ENCODE results near the gene AGRP. TPM values are rescaled to one million over a fixed set of nuclear protein-coding genes. Genes with fewer than 3 reads are reported as not detected.
A peak's percentile ranks its signal among the peaks of the same experiment; 100 is the strongest.
"Not testable (repeated sequence)": the region's sequence is repeated elsewhere in the genome, so short reads cannot be mapped to it uniquely, and the experiment has no call there.

The AGRP gene
- polyA plus RNA-seq, 4 donors, result 0.34 TPM; not detected in 3

DNA sequence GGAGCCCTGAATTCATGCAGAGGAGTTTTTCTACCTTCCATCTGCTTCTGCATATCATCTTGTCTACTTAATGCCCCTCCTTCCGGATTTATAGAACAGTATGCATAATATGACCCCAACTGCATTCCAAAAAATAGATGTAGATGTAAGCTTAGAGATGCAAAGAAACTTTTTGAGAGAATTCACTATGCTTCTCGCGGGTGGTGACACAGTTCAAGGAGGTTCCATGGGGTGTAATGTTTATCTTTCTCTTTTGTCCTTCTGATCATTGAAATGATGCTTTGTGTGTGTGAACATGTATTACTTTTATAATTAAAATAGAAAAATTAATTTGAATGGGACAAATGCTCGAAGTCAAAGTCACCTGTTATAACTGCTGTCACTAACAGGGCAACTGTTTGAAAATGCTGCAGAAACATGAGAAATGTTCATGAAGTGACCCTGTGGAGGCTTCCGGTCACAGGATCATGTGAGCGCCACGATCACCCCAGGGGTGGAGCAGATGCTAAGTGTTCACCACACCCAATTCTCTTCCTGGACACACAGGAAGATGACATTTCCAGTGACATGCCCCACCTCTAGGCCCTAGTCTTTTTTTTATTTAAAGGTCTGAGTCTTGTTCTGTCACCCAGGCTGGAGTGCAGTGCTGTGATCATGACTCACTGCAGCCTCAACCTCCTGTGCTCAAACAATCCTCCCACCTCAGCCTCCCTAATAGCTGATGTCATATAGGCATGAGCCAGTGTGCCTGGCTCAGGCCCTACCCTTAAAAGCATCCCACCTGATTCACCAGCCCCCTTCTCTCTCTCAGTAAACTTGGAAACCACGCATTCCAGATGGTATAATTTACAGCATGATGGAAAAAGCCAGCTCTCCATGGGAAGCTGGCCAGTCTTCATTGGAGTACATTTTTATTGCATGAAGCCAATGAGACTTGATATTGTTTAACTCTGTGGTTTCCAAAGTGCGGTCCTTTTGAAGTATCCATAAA lies 21.0 kb upstream of the AGRP start:
- DNase-seq (ENCODE audit: low read depth in 4 of 4, low spot score in 3 of 4), result no peak

DNA sequence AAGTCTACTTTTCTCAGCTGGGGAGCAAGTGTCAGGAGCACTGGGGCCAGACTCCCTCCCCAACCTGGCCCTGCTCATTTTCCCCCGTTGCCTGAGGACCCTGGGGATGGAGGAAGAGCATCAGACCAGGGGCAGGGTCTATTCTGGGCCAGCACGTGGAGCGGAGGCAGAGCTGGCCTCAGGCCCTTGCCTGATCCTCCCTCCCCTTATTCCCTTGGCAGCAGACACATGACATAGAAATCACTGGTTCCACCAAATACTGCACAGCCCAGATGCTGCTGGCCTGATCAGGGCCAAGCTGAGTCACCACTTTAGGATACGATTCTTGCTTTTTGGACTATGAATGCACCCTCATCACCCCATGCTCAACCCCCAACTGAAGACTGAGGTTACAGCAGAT lies 15.8 kb upstream of the AGRP start:
- DNase-seq (ENCODE audit: low read depth in 4 of 4, low spot score in 3 of 4), result no peak

DNA sequence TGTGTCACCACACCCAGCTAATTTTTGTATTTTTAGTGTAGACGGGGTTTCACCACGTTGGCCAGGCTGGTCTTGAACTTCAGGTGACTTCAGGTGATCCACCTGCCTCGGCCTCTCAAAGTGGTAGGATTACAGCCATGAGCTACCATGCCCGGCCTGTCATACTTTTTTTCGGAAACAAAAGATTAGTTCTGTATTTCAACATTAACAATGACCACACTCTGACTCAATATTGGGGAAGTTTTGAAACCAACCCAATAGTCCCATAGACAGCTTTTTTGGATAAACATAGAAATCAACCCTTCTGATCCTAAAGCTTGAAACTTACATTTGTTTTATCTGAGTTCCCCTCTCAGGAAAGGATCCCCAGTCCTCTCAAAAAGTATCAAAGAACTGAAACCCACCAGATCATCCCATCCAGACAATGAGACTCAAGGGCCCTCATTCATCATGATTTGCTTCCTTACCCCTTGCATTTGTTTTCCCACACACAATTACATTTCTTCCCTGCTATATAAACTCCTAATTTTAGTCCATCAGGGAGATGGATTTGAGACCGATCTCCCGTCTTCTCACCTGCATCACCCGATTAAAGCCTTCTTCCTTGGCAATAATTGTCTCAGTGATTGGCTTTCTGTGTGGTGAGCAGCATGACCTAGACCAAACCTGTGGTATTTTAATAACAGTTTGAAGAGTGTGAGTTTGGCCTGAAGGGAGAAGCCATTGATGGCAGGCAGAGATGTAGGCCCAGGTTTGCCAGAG lies 7.2 kb upstream of the AGRP start:
- no peak for DNase-seq (ENCODE audit: low read depth in 4 of 4, low spot score in 3 of 4)

DNA sequence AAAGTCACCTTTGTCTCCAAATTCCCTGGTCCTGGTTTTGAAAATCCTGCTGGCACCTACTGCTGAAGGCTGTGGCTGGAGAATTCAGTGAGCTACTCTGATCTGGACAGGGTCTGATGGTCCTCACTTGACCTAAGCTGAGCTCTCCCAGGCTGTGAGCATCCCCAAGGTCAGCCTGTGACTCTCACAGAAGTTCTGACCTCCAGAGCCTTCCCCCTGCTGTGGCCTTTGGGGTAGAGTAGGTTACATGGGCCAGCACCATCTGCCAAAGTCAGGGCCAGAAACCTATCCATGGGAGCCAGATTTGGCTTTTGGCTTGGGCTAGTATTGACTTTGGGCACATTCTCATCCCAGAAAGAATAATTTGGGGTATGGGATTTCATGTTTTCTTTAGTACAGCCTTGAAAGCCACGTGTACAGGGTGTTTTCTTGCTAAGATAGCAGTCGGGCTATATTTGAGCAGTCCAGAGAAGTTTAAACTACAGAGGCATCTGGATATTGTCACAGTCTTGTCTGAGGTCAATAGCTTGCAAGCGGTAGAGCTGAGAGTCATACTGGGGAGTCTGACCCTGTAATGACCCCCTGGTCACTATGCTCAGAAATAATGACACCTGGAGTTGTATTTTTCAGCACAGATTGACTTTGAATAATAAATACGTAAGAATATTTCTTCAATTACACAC lies 6.2 kb upstream of the AGRP start:
- no peak for DNase-seq (ENCODE audit: low read depth in 4 of 4, low spot score in 3 of 4)

DNA sequence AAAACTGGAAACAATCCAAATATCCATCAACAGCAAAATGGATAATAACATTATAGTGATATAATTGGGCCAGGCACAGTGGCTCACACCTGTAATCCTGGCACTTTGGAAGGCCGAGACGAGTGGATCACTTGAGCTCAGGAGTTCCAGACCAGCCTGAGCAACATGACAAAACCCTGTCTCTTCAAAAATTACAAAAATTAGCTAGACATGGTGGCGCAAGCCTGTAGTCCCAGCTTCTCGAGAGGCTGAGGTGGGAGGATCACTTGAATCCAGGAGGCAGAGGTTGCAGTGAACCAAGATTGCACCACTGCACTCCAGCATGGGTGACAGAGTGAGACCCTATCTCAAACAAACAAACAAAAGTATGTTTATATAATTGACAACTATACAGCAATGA lies 4.2 kb upstream of the AGRP start:
- not testable (repeated sequence) for DNase-seq (ENCODE audit: low read depth in 4 of 4, low spot score in 3 of 4)

DNA sequence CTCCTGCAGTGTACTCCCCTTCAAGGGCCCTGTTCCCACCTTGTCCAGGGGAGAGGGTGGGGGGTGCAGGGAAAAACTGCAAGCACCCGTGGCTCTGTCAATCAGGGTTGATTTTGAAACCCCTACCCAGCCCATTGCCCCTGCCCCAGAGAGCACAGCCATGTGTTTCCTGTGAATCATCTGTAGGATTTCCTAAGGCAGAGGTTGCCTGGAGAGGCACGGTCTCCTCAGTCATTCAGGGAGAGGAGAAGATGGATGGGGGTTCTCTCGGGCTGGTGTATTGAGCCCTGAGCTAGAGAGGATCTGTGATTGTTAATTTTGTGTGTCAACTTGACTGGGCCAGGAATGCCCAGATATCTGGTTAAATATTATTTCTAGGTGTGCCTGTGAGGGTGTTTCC lies 3.5 kb upstream of the AGRP start:
- DNase-seq (ENCODE audit: low read depth in 4 of 4, low spot score in 3 of 4), result no peak

DNA sequence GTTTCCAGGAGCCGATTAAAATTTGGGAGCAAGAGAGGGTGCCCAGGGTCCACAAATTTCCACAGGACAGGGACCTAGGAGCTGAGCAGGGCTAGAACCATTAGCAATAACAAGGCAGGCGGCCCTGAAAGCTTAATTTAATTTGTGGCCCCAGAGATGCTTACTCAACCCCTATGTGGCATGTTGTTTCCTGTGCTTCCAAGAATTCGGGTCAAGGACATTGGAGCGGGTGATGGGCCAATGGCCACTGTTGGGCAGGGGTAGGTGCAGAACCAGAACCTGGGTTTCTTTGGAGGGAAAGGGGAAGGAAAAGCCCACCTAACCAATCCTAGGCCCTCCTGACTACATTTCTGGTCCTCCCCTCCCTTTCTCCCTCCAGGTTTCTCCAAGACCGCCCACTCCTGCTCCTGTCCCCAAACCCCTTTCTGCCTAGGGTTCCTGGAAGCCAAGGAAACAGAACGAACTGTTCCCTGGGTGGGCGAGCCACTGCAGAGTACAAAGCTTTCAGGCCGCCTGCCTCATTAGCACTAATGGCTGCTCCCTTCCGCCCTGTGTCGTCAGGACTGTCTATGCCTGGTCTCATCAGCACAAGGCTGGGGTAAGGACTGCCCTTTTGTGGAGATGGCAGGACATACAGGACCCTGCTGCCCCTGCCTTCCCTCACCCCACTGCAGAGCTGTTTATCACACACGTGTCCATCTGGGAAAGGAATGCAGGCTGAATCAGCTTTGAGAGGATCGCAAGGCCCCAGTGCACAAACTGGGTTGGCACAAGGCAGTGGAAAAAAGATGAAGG lies 581 bp upstream of the AGRP start:
- no peak for DNase-seq (ENCODE audit: low read depth in 4 of 4, low spot score in 3 of 4)

DNA sequence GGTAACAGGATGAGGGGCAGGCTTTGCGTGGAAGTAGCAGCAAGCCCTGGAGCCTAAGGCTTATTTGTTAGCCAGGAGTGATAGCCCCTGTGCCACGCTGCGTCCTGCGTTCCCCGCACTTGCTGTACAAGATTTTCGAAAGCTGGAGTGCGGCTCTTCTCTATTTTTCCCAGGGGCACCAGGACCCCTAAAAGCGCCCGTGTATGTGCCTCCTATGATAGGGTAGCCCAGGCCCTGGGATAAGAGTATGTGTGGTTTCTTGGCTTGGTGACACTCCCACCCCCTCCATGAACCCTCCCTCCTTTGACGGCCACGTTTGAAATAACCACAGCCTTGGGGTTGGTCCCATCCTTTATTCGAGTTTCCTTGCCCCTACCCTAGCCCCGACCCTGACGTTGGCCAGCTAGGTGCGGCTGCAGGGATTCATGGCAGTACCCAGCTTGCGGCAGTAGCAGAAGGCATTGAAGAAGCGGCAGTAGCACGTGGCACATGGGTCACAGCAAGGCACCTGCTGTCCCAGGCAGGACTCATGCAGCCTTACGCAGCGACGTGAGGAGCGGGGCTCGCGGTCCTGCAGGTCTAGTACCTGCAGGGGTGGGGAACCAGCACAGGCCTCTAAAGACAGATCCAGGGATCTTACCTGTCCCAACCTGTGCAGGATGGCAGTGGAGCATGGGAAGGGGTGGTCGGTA lies 968 bp downstream of the AGRP start:
- DNase-seq (ENCODE audit: low read depth in 4 of 4, low spot score in 3 of 4), result no peak

DNA sequence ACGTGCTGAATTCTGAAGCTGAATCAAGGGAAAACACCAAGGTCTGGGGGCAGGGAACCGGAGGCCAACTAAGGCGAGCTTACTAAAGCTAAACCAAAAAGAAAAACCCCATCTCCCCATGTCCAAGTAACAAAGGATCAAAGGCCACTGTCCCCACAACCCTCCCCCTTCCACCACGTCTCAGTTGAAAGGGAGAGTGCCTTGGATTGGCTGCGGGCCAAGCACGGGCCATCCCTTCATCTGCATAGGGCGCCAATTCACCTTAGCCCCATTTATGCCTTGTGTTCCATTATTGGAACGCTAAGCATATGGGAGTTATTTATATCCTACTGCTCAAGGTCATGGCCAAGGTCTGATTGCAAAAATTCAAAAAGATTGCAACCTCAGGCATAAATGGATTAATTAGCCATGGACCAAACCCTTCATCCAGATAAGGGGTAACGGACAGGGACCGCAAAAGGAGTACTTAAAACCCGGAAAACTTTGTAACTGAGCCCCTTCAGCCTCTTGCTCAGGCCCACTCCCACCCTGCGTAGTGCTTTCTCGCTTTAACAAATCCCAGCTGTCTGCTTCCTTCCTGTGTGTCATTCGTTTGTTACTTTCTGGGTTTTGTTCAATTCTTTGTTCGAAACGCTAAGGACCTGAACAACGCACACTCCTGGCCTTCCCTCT lies 1.6 kb downstream of the AGRP start:
- DNase-seq (ENCODE audit: low read depth in 4 of 4, low spot score in 3 of 4), result no peak

DNA sequence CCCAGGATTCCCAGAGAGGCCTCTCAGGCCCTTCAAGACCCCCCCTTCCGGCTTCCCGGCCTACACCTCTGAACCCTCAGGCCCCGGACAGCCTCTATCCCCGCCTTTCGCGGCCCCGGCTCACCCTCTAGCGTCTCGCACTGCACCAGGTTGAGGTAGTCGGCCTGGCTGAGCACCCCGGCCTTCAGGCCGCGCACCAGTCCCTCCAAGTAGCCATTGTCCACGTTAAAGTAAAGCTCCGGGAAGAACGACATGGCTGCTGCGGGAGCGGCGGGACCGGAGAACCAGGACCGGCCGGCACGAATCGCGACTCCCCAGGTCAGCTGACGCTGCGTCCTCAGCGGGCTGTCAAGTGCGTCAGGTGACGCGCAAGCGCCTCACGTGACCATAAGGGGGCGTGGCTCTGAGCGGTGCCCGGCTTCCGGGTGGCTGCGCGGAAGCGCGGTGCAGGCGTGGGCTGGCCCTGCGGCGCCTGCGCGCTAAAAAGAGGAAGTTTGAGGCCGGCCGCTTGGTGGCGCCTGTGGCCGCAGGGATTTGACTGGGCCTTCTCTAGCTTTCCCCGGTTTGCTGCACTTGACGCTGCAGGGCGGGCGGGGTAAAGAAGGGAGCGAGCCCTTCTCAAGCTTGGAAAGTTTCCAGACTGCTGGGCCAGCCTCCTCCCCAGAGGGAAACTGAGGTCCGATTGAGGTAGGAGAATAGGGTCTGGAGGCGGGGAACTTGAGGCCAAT lies 2.4 kb downstream of the AGRP start, which contains the start of gene ATP6V0D1:
TSS of gene ATP6V0D1 (minus strand) at position 325 of the 728 bp plus-strand sequence. CDS start at position 254, 71 bp downstream.
- DNase-seq (ENCODE audit: low read depth in 4 of 4, low spot score in 3 of 4), result peak; percentile 93 to 97 (median 96)

DNA sequence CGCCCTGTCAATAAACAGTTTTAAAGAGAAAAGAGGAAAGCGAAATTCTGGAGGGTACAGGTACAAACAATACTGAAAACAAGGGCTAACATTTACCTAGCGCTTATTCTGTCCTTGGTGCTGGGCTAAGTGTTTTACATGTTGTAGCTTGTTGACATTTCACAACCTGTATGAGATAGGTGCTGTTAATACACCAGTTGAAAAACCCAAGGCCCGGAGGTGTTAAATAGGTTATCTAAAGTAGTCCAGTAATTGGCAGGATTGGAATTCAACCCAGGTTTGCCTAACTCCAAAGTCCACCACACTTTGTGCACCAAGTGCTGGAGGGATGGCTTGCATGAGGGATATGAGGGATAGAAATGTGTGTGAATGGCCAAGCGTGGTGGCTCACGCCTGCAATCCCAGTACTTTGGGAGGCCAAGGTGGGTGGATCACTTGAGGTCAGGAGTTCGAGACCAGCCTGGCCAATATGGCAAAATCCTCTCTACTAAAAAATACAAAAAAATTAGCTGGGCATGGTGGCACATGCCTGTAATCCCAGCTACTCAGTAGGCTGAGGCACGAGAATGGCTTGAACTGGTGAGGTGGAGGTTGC lies 5.3 kb downstream of the AGRP start:
- no peak for DNase-seq (ENCODE audit: low read depth in 4 of 4, low spot score in 3 of 4)

DNA sequence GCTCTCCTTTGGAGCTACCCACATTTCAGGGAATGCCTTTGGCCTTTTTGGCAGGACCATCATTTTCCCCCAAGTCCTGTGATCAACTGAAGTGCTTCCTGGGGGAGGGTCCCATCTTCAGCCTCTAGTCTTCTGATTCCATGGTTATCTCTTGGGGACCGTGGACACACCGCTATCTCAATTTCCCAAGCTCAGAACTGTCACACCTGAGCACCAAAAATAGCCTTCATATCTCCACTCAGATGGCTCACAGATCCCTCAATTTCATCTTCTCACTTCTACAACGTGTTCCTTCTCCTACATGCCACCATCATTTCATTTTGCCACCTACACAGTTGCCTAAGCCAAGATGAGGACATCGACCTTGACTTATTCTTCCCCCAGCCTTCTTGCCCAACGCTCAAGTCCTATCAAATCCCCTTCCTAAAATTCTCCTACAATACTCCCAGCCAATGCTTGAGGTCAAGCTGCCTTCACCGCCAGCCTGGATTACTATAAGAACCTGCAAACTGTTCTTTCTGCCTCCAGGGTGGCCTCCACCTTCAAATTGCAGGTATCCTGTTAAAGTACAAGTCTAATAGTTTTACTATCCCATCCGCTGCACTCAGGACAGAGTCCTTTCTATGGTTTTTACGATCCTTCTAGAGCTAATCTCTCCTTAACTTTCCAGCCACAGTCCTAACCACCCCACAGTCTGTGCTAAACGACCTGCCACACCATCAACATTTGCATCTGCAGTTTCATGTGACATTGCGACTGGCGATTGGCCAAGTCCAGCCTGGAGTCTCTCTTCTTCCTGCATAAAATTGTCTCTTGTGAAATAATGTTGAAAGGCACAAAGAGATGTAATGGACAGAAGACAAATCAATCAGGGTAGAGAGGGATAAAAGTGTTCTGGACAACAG lies 8.5 kb downstream of the AGRP start:
- no peak for DNase-seq (ENCODE audit: low read depth in 4 of 4, low spot score in 3 of 4)

DNA sequence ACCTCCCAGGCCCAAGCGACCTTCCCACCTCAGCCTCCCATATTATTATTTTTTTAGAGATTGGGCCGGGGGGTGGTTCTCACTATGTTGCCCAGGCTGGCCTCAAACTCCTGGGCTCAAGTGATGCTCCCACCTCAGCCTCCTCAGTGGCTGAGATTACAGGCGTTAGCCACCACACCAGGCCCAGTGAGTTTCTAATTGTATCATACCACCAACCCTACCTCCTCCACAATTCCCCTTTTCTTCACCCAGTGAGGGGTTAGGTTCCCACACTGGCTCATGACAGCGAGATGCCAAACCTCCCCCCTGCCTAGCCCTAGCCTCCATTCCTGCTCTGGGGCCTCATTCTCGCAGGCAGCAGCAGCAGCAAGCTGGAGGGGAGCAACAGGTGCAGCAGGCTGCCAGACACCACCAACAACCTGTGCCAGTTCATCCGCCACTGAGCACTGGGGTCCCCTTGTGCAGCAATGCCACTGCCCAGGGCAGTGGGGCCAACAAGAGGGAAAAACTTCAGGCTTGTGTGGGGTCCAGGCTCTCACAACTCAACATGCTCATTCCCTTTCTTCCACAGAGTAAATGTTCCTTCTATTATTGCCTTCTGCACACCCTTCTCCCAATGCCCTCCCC lies 11.5 kb downstream of the AGRP start:
- DNase-seq (ENCODE audit: low read depth in 4 of 4, low spot score in 3 of 4), result no peak

DNA sequence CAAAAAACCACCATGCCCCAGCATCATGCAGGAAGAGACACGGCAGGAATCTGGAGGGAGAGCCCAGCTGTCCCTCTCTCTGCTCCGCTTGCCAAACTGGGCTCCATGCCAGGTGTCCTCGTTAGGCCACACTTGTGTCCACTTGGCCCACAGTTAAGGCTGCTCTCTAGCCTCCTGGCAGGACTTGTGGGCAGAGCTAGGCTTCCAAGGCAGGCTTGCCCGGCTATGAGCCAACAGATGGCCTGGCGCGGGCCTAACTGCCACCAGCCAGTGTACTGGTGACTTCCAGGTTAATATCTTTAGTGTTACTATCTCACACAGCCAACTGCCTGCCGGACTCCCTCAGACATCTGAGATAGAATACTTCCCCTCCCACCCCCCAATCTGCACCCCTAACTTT lies 13.0 kb downstream of the AGRP start:
- DNase-seq (ENCODE audit: low read depth in 4 of 4, low spot score in 3 of 4), result no peak

DNA sequence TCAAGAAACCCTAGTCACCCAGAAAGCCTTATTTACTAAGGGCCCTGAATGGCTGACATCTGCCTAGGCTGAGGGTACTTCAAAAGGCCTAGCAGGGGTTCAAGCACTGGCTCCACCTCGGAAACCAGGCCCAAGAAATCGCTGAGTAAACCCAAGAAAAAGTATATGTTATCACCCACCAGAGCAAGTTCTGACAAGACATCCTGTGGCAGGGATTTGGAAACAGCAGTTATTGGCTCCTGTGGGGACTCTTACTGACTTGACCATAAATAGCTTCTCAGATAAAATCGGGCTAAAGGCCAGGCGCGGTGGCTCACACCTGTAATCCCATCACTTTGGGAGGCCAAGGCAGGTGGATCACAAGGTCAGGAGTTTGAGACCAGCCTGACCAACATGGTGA lies 14.6 kb downstream of the AGRP start:
- no peak for DNase-seq (ENCODE audit: low read depth in 4 of 4, low spot score in 3 of 4)

DNA sequence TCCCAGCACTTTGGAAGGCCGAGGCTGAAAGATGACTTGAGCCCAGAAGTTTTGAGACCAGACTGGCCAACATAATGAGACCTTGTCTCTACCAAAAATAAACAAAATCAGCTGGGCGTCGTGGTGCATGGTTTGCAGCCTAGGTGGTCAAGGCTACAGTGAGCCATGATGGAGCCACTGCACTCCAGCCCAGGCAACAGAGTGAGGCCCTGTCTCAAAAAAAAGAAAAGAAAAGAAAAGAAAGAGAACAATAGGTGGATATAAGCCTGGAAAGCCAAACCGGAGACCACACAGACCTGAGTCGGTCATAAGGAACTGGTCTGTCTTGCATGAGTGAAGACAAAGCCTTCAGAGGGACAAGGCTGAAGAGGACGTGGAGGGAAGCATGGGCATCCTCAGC lies 16.8 kb downstream of the AGRP start:
- DNase-seq (ENCODE audit: low read depth in 4 of 4, low spot score in 3 of 4), result no peak

DNA sequence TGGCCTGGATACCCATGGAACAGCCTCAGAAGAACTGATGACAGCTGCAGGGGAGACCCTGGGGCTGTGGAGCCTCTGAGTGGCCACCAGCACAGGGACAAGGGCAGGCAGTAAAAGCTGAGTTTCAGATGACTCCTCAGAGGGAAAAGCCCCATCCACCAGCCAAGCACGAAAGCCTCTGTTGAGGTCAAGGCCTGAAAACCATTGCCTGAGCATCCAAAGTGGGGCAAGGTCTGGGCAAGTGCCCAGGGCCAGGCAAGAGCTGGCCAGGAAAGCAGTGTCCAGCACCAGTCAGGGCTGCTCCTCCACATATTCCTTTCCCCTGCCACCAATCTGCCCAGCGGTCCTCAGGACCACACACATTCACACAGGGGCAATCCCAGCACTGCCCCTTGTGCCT lies 18.8 kb downstream of the AGRP start:
- DNase-seq (ENCODE audit: low read depth in 4 of 4, low spot score in 3 of 4), result no peak
